Osteocyte (in vitro differentiated cells): ENCODE data around the gene FREM2. TPM values are rescaled to one million over a fixed set of nuclear protein-coding genes. Genes with fewer than 3 reads are reported as not detected.

ENCODE experiments used
- DNase-seq: peaks from one replicate; pipeline ENCODE4 v3.0.0; 2021; ENCODE audit warnings: mixed read lengths; ENCODE audit not compliant: unreplicated experiment; ENCODE audit errors: extremely low spot score
- H3K27ac Mint-ChIP-seq: one replicate; pipeline ENCODE4 v1.8.0; 2021; ENCODE audit warnings: mild to moderate bottlenecking, mixed read lengths; ENCODE audit not compliant: unreplicated experiment
- H3K27me3 Mint-ChIP-seq: one replicate; pipeline ENCODE4 v1.8.0; 2021; ENCODE audit warnings: mixed read lengths; ENCODE audit not compliant: unreplicated experiment
- H3K36me3 Mint-ChIP-seq: one replicate; pipeline ENCODE4 v1.8.0; 2021; ENCODE audit warnings: mixed read lengths; ENCODE audit not compliant: unreplicated experiment
- H3K4me1 Mint-ChIP-seq: one replicate; pipeline ENCODE4 v1.8.0; 2021; ENCODE audit warnings: mixed read lengths; ENCODE audit not compliant: unreplicated experiment
- H3K4me3 Mint-ChIP-seq: one replicate; pipeline ENCODE4 v1.8.0; 2021; ENCODE audit warnings: mild to moderate bottlenecking, moderate library complexity, mixed read lengths; ENCODE audit not compliant: unreplicated experiment
- H3K9me3 Mint-ChIP-seq: one replicate; pipeline ENCODE4 v1.8.0; 2021; ENCODE audit warnings: mixed read lengths; ENCODE audit not compliant: unreplicated experiment
- CTCF ChIP-seq: fragments of 200-600 bp; sonication (generic); IDR thresholded peaks from 2 replicates; pipeline ENCODE4 v1.5.0; 2021; ENCODE audit warnings: antibody characterized with exemption, mild to moderate bottlenecking, moderate library complexity
- total RNA-seq: library from RNA; stranded (reverse); gene quantifications from 2 replicates; pipeline ENCODE4 v1.2.1, GENCODE V29; 2021

Gene FREM2
- total RNA-seq, 1 donor from 2014 or later: 0.30 TPM

- no peak overlapping the region for H3K4me3 Mint-ChIP-seq
- no peaks in the 10 kb centered on the region for H3K4me1 Mint-ChIP-seq
- no peak overlapping the region for H3K27ac Mint-ChIP-seq
- DNase-seq: no peak
- no peaks in the 10 kb centered on the region for H3K36me3 Mint-ChIP-seq
- H3K27me3 Mint-ChIP-seq: peaks cover 3% of the 10 kb centered on the region
- H3K9me3 Mint-ChIP-seq: no peaks in the 10 kb centered on the region
- no peak for TF ChIP-seq CTCF
Measured at GRCh38 chr13:38781539-38781938, 94.7 kb downstream of the FREM2 start.

GRCh38 chr13:38784036-38784880 lies 97.4 kb downstream of the FREM2 start:
- no peaks in the 10 kb centered on the region for H3K9me3 Mint-ChIP-seq
- no peak for DNase-seq

GRCh38 chr13:38785042-38785441 lies 98.2 kb downstream of the FREM2 start:
- no peak for TF ChIP-seq CTCF
- Mint-ChIP-seq H3K36me3 (no peaks in the 10 kb centered on the region), H3K4me3 (no peak overlapping the region), H3K27me3 (no peaks in the 10 kb centered on the region), H3K9me3 (no peaks in the 10 kb centered on the region), H3K27ac (no peak overlapping the region), H3K4me1 (no peaks in the 10 kb centered on the region)
- no peak for DNase-seq

More at GRCh38 chr13:38784036-38784880, 97.4 kb downstream of the FREM2 start:
- H3K36me3 Mint-ChIP-seq: no peaks in the 10 kb centered on the region
- no peaks in the 10 kb centered on the region for H3K27me3 Mint-ChIP-seq
- H3K4me3 Mint-ChIP-seq: no peak overlapping the region
- TF ChIP-seq CTCF: no peak
- no peaks in the 10 kb centered on the region for H3K4me1 Mint-ChIP-seq
- H3K27ac Mint-ChIP-seq: no peak overlapping the region

- no peak for DNase-seq
- TF ChIP-seq CTCF: no peak
- no peaks in the 10 kb centered on the region for H3K27me3 Mint-ChIP-seq
- H3K36me3 Mint-ChIP-seq: no peaks in the 10 kb centered on the region
- no peaks in the 10 kb centered on the region for H3K9me3 Mint-ChIP-seq
- no peak overlapping the region for H3K4me3 Mint-ChIP-seq
- H3K27ac Mint-ChIP-seq: no peak overlapping the region
- no peaks in the 10 kb centered on the region for H3K4me1 Mint-ChIP-seq
Measured at GRCh38 chr13:38785490-38785889, 98.6 kb downstream of the FREM2 start.

- H3K27me3 Mint-ChIP-seq: no peaks in the 10 kb centered on the region
- H3K27ac Mint-ChIP-seq: no peak overlapping the region
- H3K4me3 Mint-ChIP-seq: no peak overlapping the region
Measured at GRCh38 chr13:38787550-38787949, 100.7 kb downstream of the FREM2 start.

More at GRCh38 chr13:38787550-38787949, 100.7 kb downstream of the FREM2 start:
- Mint-ChIP-seq H3K9me3 (no peaks in the 10 kb centered on the region), H3K4me1 (no peaks in the 10 kb centered on the region), H3K36me3 (no peaks in the 10 kb centered on the region)
- DNase-seq: no peak
- TF ChIP-seq CTCF: no peak
